Stimulated activated CD8-positive, alpha-beta memory T cell treated with anti-CD3 and anti-CD28 coated beads, Interleukin-4, amount 100 ng/mL, for 1 hour (primary cell): ENCODE data around the gene CPNE4.

Source experiments
- DNase-seq, 2 donors: peaks; one replicate each; pipeline ENCODE4 v3.0.0-alpha.2; 2020; ENCODE audit warnings: low read depth in 2 of 2, low spot score in 1 of 2

Gene CPNE4

GRCh38 chr3:131744765-131745164 is 290.0 kb downstream of the CPNE4 start:
- DNase-seq = no peak

DNA sequence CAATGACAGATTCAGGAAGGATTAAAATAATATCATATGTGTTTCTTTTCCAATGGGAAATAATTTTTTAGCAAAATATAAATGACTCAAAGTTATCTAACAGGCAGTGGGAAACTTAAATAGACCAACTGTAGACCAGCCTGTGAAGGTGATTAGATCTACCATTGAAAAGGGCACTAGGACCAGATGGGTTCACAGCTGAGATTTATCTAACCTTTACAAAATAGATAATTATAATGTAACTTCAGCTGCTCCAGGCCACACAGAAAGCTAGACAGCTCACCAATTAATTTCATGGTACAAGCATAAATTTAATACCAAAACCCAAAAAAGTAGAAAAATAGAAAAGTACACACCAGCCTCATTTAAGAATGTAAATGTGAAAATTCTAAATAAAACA is 291.7 kb downstream of the CPNE4 start:
- no peak for DNase-seq

DNA sequence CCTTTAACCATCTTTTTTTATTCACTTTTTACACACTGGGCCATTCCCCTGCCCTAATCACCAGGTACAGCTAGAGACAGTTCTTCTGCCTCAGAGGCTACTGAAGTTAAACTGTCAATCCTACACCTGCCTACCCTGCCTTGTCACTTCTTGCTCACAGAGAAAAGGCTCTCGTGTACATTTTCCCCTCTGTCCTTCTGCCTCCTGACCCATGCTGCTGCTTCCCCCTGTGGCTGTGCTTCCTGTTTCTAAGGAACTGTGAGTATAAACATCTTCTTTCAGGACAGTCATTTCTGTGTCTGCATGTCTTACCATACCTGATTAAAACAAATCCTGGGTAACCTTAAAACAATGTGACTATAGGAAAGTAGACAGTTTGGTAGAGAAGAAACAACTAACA is 295.6 kb downstream of the CPNE4 start:
- DNase-seq = no peak

- DNase-seq = no peak
These were observed 296.7 kb downstream of the CPNE4 start for GRCh38 chr3:131738095-131738494.

GRCh38 chr3:131735544-131735943 is 299.3 kb downstream of the CPNE4 start:
- no peak for DNase-seq

- DNase-seq = no peak
These were observed 299.7 kb downstream of the CPNE4 start for GRCh38 chr3:131735116-131735515.

DNA sequence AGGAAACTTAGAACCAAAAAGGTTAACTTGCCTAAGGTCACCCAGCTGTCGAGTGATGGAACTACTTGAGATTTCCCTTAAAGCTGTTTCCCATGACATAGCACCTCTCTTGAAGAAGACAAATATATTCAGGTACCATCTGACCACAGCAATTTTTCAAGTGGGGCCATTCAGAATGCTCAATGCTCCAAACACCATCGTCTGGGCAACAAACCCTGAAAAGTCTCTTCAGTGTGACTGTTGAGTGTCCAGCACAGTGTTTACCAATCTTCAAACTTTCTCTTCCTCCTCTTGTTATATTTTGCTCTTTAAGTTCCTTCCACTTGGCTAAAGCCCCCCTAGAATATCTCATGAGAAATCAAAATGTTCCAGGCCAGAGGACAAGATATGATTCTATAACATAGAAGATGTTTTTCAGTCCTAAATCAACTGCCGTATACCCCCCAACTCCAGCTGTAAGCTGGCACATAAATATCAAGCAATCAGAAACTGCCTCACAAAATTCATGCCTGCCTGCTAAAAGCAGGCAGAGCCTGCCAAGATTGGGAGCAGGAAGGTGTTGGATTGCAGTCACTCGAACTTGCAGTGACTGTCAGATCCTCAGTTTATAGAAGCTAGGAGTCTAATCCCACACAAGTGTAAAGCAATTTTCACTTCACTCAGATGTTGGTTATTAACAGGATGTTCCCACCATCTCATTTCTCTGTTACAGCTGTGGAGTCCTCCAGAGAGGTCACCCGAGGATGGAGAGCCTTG is 301.6 kb downstream of the CPNE4 start:
- no peak for DNase-seq

DNA sequence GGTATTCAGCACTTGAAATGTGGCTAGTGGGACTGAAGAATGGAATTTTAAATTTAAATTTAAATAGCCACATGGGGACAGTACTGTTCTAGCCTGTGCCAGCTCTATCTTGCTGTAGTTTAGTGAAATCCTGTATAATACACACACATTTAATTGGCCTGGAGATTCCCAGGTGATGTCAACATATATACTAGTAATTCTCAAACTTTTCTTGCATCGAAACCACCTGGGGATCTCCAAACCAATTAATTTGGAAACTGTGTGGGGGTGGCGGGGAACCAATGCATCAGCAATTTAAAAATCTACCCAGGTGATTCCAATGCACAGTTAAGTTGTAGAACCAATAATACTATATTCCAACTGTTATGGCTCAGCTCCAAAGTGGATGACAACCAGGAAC is 303.1 kb downstream of the CPNE4 start:
- no peak for DNase-seq

GRCh38 chr3:131730581-131730980 is 304.2 kb downstream of the CPNE4 start:
- no peak for DNase-seq

GRCh38 chr3:131729643-131730017 is 305.2 kb downstream of the CPNE4 start:
- DNase-seq = no peak

GRCh38 chr3:131728898-131729642 is 305.7 kb downstream of the CPNE4 start:
- no peak for DNase-seq

DNA sequence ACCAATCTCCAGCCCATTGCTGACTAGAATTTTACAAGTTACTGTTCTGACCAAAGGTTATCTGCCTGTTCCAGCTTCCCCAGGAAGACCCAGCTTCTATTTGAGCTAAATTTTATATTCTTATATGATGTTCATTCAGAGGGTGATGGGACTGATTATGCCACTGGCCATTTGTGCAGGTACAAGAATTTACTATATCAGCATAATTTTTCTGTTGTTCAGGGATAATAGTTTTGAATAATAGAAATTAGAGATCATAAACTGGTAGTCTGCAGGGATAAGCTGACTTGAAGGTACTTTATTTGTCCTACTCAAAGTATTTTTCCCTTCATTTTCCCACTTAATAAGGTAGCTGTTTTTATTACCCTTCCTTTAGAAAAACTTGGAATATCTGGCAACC is 309.4 kb downstream of the CPNE4 start:
- no peak for DNase-seq

GRCh38 chr3:131723343-131723742 is 311.5 kb downstream of the CPNE4 start:
- no peak for DNase-seq

GRCh38 chr3:131717493-131717892 is 317.3 kb downstream of the CPNE4 start:
- no peak for DNase-seq

DNA sequence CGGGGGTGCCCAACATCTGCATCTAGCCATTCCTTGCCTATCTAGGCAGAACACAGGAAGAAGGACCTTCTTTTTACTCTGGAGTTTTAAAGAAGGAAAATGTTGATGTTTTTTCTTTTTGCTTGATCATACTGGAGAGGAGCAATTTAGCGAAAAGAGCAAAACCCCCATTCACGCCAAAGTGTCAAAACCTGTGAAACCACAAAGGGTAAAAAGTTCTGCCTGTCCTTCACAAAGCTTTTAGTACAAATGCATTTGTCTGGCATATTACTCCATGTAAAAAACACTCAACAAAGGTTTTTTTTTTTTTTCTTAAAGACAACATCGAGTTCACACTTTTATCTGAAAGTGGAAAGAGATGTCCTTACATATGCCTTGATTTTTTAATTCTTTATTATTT is 317.9 kb downstream of the CPNE4 start:
- no peak for DNase-seq

DNA sequence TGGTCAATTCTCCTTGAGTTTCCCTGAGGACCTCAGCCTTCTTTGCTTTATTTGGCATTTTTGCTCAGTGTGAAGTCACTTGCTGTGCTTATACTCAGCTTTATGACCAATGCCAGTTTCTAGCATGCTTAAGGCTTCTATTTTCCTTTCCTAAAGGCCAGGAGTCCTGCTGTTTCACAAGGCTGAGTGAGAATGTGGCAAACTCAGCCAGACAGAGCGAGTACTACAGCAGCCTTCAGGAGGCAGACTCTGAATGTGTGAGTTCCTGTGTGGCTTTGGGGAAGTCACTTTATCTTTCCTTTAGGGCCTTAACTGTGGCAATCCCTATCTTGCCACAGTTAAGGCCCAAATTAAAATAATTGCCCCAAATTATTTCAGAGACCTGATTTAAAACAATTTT is 318.8 kb downstream of the CPNE4 start:
- DNase-seq = no peak

GRCh38 chr3:131714585-131715220 is 320.1 kb downstream of the CPNE4 start:
- DNase-seq = no peak

- no peak for DNase-seq
These were observed 321.2 kb downstream of the CPNE4 start for GRCh38 chr3:131713416-131714123.

DNA sequence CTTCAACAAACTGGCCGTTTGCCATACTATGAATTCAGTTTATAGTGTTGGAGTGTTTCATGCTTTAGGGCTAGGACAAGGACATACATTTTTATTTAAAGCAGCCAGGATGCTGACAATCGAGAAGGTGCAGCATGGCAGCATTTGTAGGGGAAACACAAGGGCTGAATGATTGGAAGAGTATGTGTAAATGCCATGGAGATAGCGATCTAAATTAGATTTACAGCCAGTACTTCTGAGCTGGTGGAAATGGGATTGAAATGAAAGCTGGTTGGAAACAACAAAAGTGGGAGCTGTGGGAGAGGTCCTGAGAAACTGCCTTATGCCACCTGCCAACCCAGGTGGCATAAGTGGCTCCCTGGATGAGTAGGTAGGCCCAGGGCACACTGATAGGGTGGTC is 322.2 kb downstream of the CPNE4 start:
- no peak for DNase-seq

DNA sequence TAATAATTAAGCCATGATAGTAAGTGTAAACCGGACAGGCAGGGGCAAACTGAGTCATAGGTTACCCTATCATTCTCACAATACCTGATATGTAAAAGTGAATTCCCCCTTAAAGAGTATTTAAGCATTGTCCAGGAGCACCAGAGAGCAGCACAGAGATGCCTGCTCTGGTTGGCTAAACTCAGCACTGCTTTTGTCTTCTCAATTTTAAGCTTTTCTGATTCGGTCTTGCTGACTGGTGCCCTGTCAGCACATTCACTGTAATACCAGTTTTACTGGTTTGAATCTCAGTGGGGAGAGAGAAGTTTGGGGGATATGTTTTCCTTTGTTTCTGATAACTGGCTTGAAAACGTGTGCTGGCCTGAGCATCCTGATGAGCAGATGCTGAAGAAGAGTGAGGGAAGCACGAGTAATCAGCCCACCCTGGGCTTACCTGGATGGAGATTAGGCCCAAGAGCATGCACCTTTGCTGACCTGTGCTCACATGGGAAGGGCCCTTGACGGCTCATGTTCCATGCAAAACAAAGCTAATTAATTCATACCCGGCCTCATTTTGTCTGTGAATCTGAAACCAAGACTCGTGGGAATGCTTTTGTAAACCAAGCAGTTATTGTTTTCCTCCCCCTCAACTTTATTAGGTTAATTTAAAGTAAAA is 323.6 kb downstream of the CPNE4 start:
- DNase-seq = no peak

GRCh38 chr3:131708241-131708640 is 326.6 kb downstream of the CPNE4 start:
- no peak for DNase-seq
